ENCODE data around the gene GJA9. TPM values are rescaled to one million over a fixed set of nuclear protein-coding genes. Genes with fewer than 3 reads are reported as not detected.

Gene GJA9
- total and polyA plus RNA-seq, 2 of the 4 experiments (the other 2 are of a cell fraction) = not detected

GRCh38 chr1:38826886-38827285 is 54.5 kb downstream of the GJA9 start:
- Histone ChIP-seq H2AK9ac (replicated peaks; ENCODE audit: low read depth, low read length, poor library complexity) (no peak overlapping the region), H4K91ac (ENCODE audit: insufficient read depth, low read depth, low read length) (no peak overlapping the region), H3K4me2 (ENCODE audit: low read depth, low read length) (no peak overlapping the region), H2BK120ac (ENCODE audit: low read depth, low read length) (no peak overlapping the region), H3K4ac (ENCODE audit: low read depth, low read length) (no peak overlapping the region), H3K18ac (ENCODE audit: low read depth, low read length) (no peak overlapping the region), H4K5ac (ENCODE audit: low read depth, low read length) (no peak overlapping the region), H4K20me1 (ENCODE audit: insufficient read depth, low read length) (no peaks in the 10 kb centered on the region), H2BK15ac (ENCODE audit: low read depth, low read length) (no peak overlapping the region), H3K4me3 (ENCODE audit: insufficient read depth, low read depth, low read length) (no peak overlapping the region), H2BK20ac (ENCODE audit: low read depth, low read length) (no peak overlapping the region), H3K14ac (replicated peaks; ENCODE audit: low read depth, low read length) (no peak overlapping the region), H3K9me3 (ENCODE audit: control insufficient read depth, insufficient read depth, low read length) (no peaks in the 10 kb centered on the region), H4K8ac (ENCODE audit: low read depth in 2 of 2, low read length in 2 of 2) (no peak overlapping the region), H3K27ac (ENCODE audit: insufficient read depth, low read length) (no peak overlapping the region), H3K56ac (ENCODE audit: extremely low read depth, insufficient read depth, low read length) (no peak overlapping the region), H2AK5ac (ENCODE audit: low read depth, low read length) (no peak overlapping the region), H3K4me1 (ENCODE audit: control insufficient read depth, insufficient read depth, low read length) (peaks cover 4% of the 10 kb centered on the region; the same call in 1 of the 2 replicates), H2BK5ac (ENCODE audit: low read depth, low read length, poor library complexity, severe bottlenecking) (no peak overlapping the region), H3K36me3 (ENCODE audit: control insufficient read depth, insufficient read depth, low read length) (no peaks in the 10 kb centered on the region), H3K27me3 (ENCODE audit: control insufficient read depth, insufficient read depth, low read length) (peaks cover 53% of the 10 kb centered on the region), H3K9me1 (ENCODE audit: insufficient read depth, low read length) (no peaks in the 10 kb centered on the region), H3K9ac (ENCODE audit: low read depth, low read length) (no peak overlapping the region), H3K79me1 (ENCODE audit: low read depth in 1 of 2, low read length in 2 of 2) (no peaks in the 10 kb centered on the region), H3K23ac (ENCODE audit: low read depth, low read length) (no peak overlapping the region), H2AFZ (replicated peaks; ENCODE audit: low read length, poor library complexity) (no peak overlapping the region)
- POLR2A ChIA-PET (ENCODE audit: unreplicated experiment) = no interaction called here
- ATAC-seq (ENCODE audit: low read depth) = no peak
- TF ChIP-seq, protein P1, sequence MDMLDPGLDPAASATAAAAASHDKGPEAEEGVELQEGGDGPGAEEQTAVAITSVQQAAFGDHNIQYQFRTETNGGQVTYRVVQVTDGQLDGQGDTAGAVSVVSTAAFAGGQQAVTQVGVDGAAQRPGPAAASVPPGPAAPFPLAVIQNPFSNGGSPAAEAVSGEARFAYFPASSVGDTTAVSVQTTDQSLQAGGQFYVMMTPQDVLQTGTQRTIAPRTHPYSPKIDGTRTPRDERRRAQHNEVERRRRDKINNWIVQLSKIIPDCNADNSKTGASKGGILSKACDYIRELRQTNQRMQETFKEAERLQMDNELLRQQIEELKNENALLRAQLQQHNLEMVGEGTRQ (IDR thresholded peaks at IDR 0.05; ENCODE audit: low read depth, low read length) = no peak
- TF ChIP-seq, protein P2, sequence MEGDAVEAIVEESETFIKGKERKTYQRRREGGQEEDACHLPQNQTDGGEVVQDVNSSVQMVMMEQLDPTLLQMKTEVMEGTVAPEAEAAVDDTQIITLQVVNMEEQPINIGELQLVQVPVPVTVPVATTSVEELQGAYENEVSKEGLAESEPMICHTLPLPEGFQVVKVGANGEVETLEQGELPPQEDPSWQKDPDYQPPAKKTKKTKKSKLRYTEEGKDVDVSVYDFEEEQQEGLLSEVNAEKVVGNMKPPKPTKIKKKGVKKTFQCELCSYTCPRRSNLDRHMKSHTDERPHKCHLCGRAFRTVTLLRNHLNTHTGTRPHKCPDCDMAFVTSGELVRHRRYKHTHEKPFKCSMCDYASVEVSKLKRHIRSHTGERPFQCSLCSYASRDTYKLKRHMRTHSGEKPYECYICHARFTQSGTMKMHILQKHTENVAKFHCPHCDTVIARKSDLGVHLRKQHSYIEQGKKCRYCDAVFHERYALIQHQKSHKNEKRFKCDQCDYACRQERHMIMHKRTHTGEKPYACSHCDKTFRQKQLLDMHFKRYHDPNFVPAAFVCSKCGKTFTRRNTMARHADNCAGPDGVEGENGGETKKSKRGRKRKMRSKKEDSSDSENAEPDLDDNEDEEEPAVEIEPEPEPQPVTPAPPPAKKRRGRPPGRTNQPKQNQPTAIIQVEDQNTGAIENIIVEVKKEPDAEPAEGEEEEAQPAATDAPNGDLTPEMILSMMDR (conservative IDR thresholded peaks at IDR 0.05; ENCODE audit: low read depth, low read length) = no peak
- TF ChIP-seq NFE2L2 (IDR thresholded peaks at IDR 0.05; ENCODE audit: low read depth, low read length) = no peak
- no peak for TF ChIP-seq RCOR1 (IDR thresholded peaks at IDR 0.05; ENCODE audit: insufficient replicate concordance, low read length)
- no peak for TF ChIP-seq RAD21 (IDR thresholded peaks at IDR 0.05; ENCODE audit: low read length)
- TF ChIP-seq BHLHE40 (IDR thresholded peaks at IDR 0.05; ENCODE audit: low read depth, low read length) = no peak
- no peak for TF ChIP-seq POLR2A (IDR thresholded peaks at IDR 0.05; ENCODE audit: low read depth, low read length)
- no peak for TF ChIP-seq MAFK (IDR thresholded peaks at IDR 0.05; ENCODE audit: low read depth, low read length)
- no peak for TF ChIP-seq FOS (IDR thresholded peaks at IDR 0.05; ENCODE audit: low read depth, low read length)
- no peak for TF ChIP-seq CHD1 (IDR thresholded peaks at IDR 0.05; ENCODE audit: low read depth, low read length)
- TF ChIP-seq, protein P3, sequence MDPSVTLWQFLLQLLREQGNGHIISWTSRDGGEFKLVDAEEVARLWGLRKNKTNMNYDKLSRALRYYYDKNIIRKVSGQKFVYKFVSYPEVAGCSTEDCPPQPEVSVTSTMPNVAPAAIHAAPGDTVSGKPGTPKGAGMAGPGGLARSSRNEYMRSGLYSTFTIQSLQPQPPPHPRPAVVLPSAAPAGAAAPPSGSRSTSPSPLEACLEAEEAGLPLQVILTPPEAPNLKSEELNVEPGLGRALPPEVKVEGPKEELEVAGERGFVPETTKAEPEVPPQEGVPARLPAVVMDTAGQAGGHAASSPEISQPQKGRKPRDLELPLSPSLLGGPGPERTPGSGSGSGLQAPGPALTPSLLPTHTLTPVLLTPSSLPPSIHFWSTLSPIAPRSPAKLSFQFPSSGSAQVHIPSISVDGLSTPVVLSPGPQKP (IDR thresholded peaks at IDR 0.05; ENCODE audit: borderline replicate concordance, low read depth, low read length) = no peak
- no peak for TF ChIP-seq MAZ (IDR thresholded peaks at IDR 0.05; ENCODE audit: borderline replicate concordance, low read depth, low read length)
- dilution Hi-C loops (cut with HindIII; ENCODE audit: low sequenced_read_pairs, unreplicated experiment) (no loop called here), intact Hi-C loops (cut with micrococcal nuclease) (no loop called here), in situ Hi-C loops (cut with MboI; ENCODE audit: low sequenced_read_pairs) (no loop called here)
- CTCF ChIA-PET = interaction anchor here (1.3 kb wide), 1 partner anchor 8 kb away, joined by 5 read pairs; no protein-coding TSS in a partner anchor
- BruUV-seq (replicated peaks) = no TSS peak
- DNase-seq = no peak
